IMR-90 (cell line): ENCODE data around the gene KAT6B. TPM values are rescaled to one million over a fixed set of nuclear protein-coding genes. Genes with fewer than 3 reads are reported as not detected.

Experiments used
- ATAC-seq: fragments of 200-7000 bp; cut with Tn5 transposase; 2 replicates; pipeline ENCODE4 v1.9.1; 2020; ENCODE audit warnings: low read depth, mild to moderate bottlenecking, moderate library complexity
- BruUV-seq: library from RNA; stranded (reverse); fragments of 400-500 nt; replicated peaks from 2 replicates; lab custom pipeline; 2021; lab: Mats Ljungman, UMichigan
- CTCF ChIA-PET: fragments of 300-600 bp; formaldehyde crosslinking; extraction: SDS; loops from one replicate; lab custom pipeline; 2021; ENCODE audit warnings: antibody characterized with exemption; lab: Yijun Ruan, JAX
- POLR2A ChIA-PET: fragments of 300-600 bp; sonication (Branson Sonifier 250); formaldehyde crosslinking; loops from one replicate; lab custom pipeline; 2022; ENCODE audit warnings: antibody characterized with exemption; ENCODE audit not compliant: unreplicated experiment; lab: Charles Lee
- DNase-seq: peaks from one replicate; pipeline ENCODE4 v3.0.0; 2013
- H2AFZ ChIP-seq: replicated peaks from 2 replicates; pipeline ENCODE3; 2013; ENCODE audit warnings: low read length, mild to moderate bottlenecking; ENCODE audit not compliant: poor library complexity
- H2AK5ac ChIP-seq: 2 replicates; pipeline ENCODE4 v1.6.1; 2013; ENCODE audit warnings: low read depth, low read length, inconsistent platforms
- H2AK9ac ChIP-seq: replicated peaks from 2 replicates; pipeline ENCODE3; 2013; ENCODE audit warnings: mild to moderate bottlenecking, low read depth, low read length, moderate library complexity; ENCODE audit not compliant: poor library complexity
- H2BK120ac ChIP-seq: 2 replicates; pipeline ENCODE4 v1.6.1; 2013; ENCODE audit warnings: low read depth, low read length, inconsistent platforms
- H2BK15ac ChIP-seq: 3 replicates; pipeline ENCODE4 v1.6.1; 2013; ENCODE audit warnings: low read depth, low read length, inconsistent platforms
- H2BK20ac ChIP-seq: 2 replicates; pipeline ENCODE4 v1.6.1; 2013; ENCODE audit warnings: low read depth, mild to moderate bottlenecking, inconsistent platforms, low read length, moderate library complexity
- H2BK5ac ChIP-seq: 2 replicates; pipeline ENCODE4 v1.6.1; 2013; ENCODE audit warnings: mild to moderate bottlenecking, low read depth, low read length, inconsistent platforms; ENCODE audit not compliant: poor library complexity, severe bottlenecking
- H3K14ac ChIP-seq: replicated peaks from 2 replicates; pipeline ENCODE4 v1.6.1; 2013; ENCODE audit warnings: low read depth, low read length, inconsistent platforms
- H3K18ac ChIP-seq: 2 replicates; pipeline ENCODE4 v1.6.1; 2013; ENCODE audit warnings: low read depth, low read length, control low read depth
- H3K23ac ChIP-seq: 2 replicates; pipeline ENCODE4 v1.6.1; 2013; ENCODE audit warnings: low read depth, low read length, inconsistent platforms
- H3K27ac ChIP-seq: 2 replicates; pipeline ENCODE4 v1.5.1; 2013; ENCODE audit warnings: mild to moderate bottlenecking, control low read depth, low read length; ENCODE audit not compliant: insufficient read depth
- H3K27me3 ChIP-seq: 2 replicates; pipeline ENCODE4 v1.6.1; 2013; ENCODE audit warnings: low read length; ENCODE audit not compliant: control insufficient read depth, insufficient read depth
- H3K36me3 ChIP-seq: 2 replicates; pipeline ENCODE4 v1.6.1; 2013; ENCODE audit warnings: low read length, mixed read lengths; ENCODE audit not compliant: control insufficient read depth, insufficient read depth
- H3K4ac ChIP-seq: 2 replicates; pipeline ENCODE4 v1.6.1; 2013; ENCODE audit warnings: low read depth, low read length, inconsistent platforms
- H3K4me1 ChIP-seq: 2 replicates; pipeline ENCODE4 v1.6.1; 2013; ENCODE audit warnings: low read length, mixed read lengths; ENCODE audit not compliant: control insufficient read depth, insufficient read depth
- H3K4me2 ChIP-seq: 2 replicates; pipeline ENCODE4 v1.6.1; 2013; ENCODE audit warnings: low read depth, mild to moderate bottlenecking, control low read depth, low read length, moderate library complexity
- H3K4me3 ChIP-seq: 2 replicates; pipeline ENCODE4 v1.5.1; 2013; ENCODE audit warnings: low read depth, mild to moderate bottlenecking, control low read depth, low read length, moderate library complexity; ENCODE audit not compliant: insufficient read depth
- H3K56ac ChIP-seq: 2 replicates; pipeline ENCODE4 v1.6.1; 2013; ENCODE audit warnings: low read length, inconsistent platforms; ENCODE audit not compliant: insufficient read depth; ENCODE audit errors: extremely low read depth
- H3K79me1 ChIP-seq, 2 experiments: 2 replicates each; pipeline ENCODE4 v1.6.1; 2013; ENCODE audit warnings: low read length in 2 of 2, inconsistent platforms in 1 of 2, low read depth in 1 of 2
- H3K9ac ChIP-seq: 2 replicates; pipeline ENCODE4 v1.6.1; 2013; ENCODE audit warnings: low read depth, low read length, control low read depth
- H3K9me1 ChIP-seq: 2 replicates; pipeline ENCODE4 v1.6.1; 2013; ENCODE audit warnings: low read length, inconsistent platforms; ENCODE audit not compliant: insufficient read depth
- H3K9me3 ChIP-seq: 2 replicates; pipeline ENCODE4 v1.6.1; 2013; ENCODE audit warnings: low read length; ENCODE audit not compliant: control insufficient read depth, insufficient read depth
- H4K20me1 ChIP-seq: 2 replicates; pipeline ENCODE4 v1.6.1; 2013; ENCODE audit warnings: low read length, inconsistent platforms; ENCODE audit not compliant: insufficient read depth
- H4K5ac ChIP-seq: 2 replicates; pipeline ENCODE4 v1.6.1; 2013; ENCODE audit warnings: mild to moderate bottlenecking, low read depth, low read length, control low read depth
- H4K8ac ChIP-seq, 2 experiments: 2 replicates each; pipeline ENCODE4 v1.6.1; 2013; ENCODE audit warnings: low read depth in 2 of 2, low read length in 2 of 2, control low read depth in 1 of 2, inconsistent platforms in 1 of 2
- H4K91ac ChIP-seq: 2 replicates; pipeline ENCODE4 v1.6.1; 2013; ENCODE audit warnings: low read depth, low read length, inconsistent platforms; ENCODE audit not compliant: insufficient read depth
- BHLHE40 ChIP-seq: fragments of 150-350 bp; IDR thresholded peaks from 2 replicates; pipeline ENCODE4 v1.6.1; 2016; ENCODE audit warnings: mild to moderate bottlenecking, low read depth, low read length
- CEBPB ChIP-seq: IDR thresholded peaks from 2 replicates; pipeline ENCODE4 v1.6.1; 2012; ENCODE audit warnings: low read depth, low read length, improper control_type of control experiment
- CHD1 ChIP-seq: IDR thresholded peaks from 2 replicates; pipeline ENCODE4 v1.6.1; 2012; ENCODE audit warnings: low read depth, low read length, improper control_type of control experiment
- FOS ChIP-seq: fragments of 150-350 bp; IDR thresholded peaks from 2 replicates; pipeline ENCODE4 v1.6.1; 2016; ENCODE audit warnings: low read depth, low read length
- MAFK ChIP-seq: IDR thresholded peaks from 2 replicates; pipeline ENCODE4 v1.6.1; 2012; ENCODE audit warnings: low read depth, low read length, improper control_type of control experiment
- MAZ ChIP-seq: IDR thresholded peaks from 2 replicates; pipeline ENCODE4 v1.6.1; 2012; ENCODE audit warnings: low read depth, mild to moderate bottlenecking, low read length, improper control_type of control experiment, moderate library complexity, borderline replicate concordance
- MXI1 ChIP-seq: IDR thresholded peaks from 2 replicates; pipeline ENCODE4 v1.6.1; 2012; ENCODE audit warnings: low read depth, mild to moderate bottlenecking, low read length, moderate library complexity, borderline replicate concordance
- NFE2L2 ChIP-seq: fragments of 150-350 bp; IDR thresholded peaks from 2 replicates; pipeline ENCODE4 v1.6.1; 2016; ENCODE audit warnings: low read depth, mild to moderate bottlenecking, low read length
- POLR2A ChIP-seq: IDR thresholded peaks from 2 replicates; pipeline ENCODE4 v1.6.1; 2012; ENCODE audit warnings: mild to moderate bottlenecking, low read depth, low read length
- RAD21 ChIP-seq: IDR thresholded peaks from 2 replicates; pipeline ENCODE4 v1.6.1; 2012; ENCODE audit warnings: low read length, improper control_type of control experiment
- RCOR1 ChIP-seq: IDR thresholded peaks from 2 replicates; pipeline ENCODE4 v1.6.1; 2012; ENCODE audit warnings: mild to moderate bottlenecking, low read length, improper control_type of control experiment; ENCODE audit not compliant: insufficient replicate concordance
- SMC3 ChIP-seq: fragments of 150-350 bp; IDR thresholded peaks from 2 replicates; pipeline ENCODE4 v1.6.1; 2016; ENCODE audit warnings: low read depth, mild to moderate bottlenecking, antibody characterized with exemption, low read length, moderate library complexity
- WGBS, 2 experiments: methylation state at CpG; one replicate each; pipeline versions ENCODE4 v1.1.5 to v1.1.7; 2013; ENCODE audit warnings: missing lambda C conversion rate in 2 of 2; ENCODE audit not compliant: insufficient read length in 1 of 2; ENCODE audit errors: extremely low coverage in 2 of 2; 5-methylcytosine and 5-hydroxymethylcytosine counted together
- dilution Hi-C: fragments of 300-500 bp; cut with HindIII; formaldehyde crosslinking; loops from one replicate; pipeline ENCODE4 v1.14.3; 2018; ENCODE audit warnings: low sequenced_read_pairs; ENCODE audit not compliant: unreplicated experiment
- in situ Hi-C: fragments of 300-500 bp; cut with MboI; formaldehyde crosslinking; loops from 3 replicates; pipeline ENCODE4 v1.14.3; 2019; ENCODE audit warnings: low sequenced_read_pairs, inconsistent platforms, mixed read lengths
- intact Hi-C: fragments of 100-400 bp; cut with micrococcal nuclease; formaldehyde crosslinking; loops from 2 replicates; pipeline ENCODE4 v1.10.0; 2022
- polyA plus RNA-seq, 3 experiments: library from polyadenylated mRNA; depleted of rRNA; stranded (reverse); fragments of >200 nt; gene quantifications; 2 replicates each; pipeline ENCODE4 v1.2.3, GENCODE V29; 2012; ENCODE audit warnings: low replicate concordance in 1 of 3
- total RNA-seq: library from RNA; depleted of rRNA; stranded (reverse); fragments of >200 nt; gene quantifications from 2 replicates; pipeline ENCODE4 v1.2.3, GENCODE V29; 2012
- TF ChIP-seq, protein P1 (sequence below): fragments of 150-350 bp; IDR thresholded peaks from 2 replicates; pipeline ENCODE4 v1.6.1; 2017; ENCODE audit warnings: mild to moderate bottlenecking, antibody characterized with exemption, low read length, low read depth
- TF ChIP-seq, protein P2 (sequence below): conservative IDR thresholded peaks from 2 replicates; pipeline ENCODE4 v1.5.1; 2012; ENCODE audit warnings: mild to moderate bottlenecking, low read depth, low read length, improper control_type of control experiment
- TF ChIP-seq, protein P3 (sequence below): fragments of 150-350 bp; IDR thresholded peaks from 2 replicates; pipeline ENCODE4 v1.6.1; 2016; ENCODE audit warnings: low read depth, mild to moderate bottlenecking, low read length, moderate library complexity, borderline replicate concordance

The KAT6B gene
- total and polyA plus RNA-seq, 2 of the 4 experiments (the other 2 are of a cell fraction), result 8.8 to 28.1 TPM

DNA sequence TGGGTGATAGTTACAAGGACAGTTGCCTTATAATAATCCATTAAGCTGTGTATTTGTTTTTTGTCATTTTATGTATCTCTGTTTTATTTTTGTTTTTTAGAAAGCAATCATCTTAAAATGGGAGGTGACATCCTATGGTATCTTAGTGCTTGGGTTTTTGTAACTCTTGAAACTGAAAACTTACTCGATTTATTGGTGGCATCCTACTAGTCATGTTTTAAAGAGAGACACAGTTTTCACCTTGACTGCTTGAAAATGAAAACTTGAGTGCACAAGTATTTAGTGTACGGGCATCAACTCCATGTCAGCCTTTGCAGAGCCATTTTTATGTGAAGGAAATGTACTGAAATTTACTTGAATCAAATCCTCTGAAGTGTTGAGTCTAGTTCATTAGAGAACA, 181.2 kb downstream of the KAT6B start:
- TF ChIP-seq BHLHE40, result no peak
- TF ChIP-seq MAZ, result no peak
- no peak for TF ChIP-seq SMC3
- no peak for TF ChIP-seq FOS
- no peak for TF ChIP-seq MAFK
- no peak for TF ChIP-seq RCOR1
- no peak for TF ChIP-seq RAD21
- no peak for TF ChIP-seq CHD1
- TF ChIP-seq, protein P1, sequence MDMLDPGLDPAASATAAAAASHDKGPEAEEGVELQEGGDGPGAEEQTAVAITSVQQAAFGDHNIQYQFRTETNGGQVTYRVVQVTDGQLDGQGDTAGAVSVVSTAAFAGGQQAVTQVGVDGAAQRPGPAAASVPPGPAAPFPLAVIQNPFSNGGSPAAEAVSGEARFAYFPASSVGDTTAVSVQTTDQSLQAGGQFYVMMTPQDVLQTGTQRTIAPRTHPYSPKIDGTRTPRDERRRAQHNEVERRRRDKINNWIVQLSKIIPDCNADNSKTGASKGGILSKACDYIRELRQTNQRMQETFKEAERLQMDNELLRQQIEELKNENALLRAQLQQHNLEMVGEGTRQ, result no peak
- TF ChIP-seq, protein P2, sequence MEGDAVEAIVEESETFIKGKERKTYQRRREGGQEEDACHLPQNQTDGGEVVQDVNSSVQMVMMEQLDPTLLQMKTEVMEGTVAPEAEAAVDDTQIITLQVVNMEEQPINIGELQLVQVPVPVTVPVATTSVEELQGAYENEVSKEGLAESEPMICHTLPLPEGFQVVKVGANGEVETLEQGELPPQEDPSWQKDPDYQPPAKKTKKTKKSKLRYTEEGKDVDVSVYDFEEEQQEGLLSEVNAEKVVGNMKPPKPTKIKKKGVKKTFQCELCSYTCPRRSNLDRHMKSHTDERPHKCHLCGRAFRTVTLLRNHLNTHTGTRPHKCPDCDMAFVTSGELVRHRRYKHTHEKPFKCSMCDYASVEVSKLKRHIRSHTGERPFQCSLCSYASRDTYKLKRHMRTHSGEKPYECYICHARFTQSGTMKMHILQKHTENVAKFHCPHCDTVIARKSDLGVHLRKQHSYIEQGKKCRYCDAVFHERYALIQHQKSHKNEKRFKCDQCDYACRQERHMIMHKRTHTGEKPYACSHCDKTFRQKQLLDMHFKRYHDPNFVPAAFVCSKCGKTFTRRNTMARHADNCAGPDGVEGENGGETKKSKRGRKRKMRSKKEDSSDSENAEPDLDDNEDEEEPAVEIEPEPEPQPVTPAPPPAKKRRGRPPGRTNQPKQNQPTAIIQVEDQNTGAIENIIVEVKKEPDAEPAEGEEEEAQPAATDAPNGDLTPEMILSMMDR, result no peak
- TF ChIP-seq NFE2L2, result no peak
- TF ChIP-seq, protein P3, sequence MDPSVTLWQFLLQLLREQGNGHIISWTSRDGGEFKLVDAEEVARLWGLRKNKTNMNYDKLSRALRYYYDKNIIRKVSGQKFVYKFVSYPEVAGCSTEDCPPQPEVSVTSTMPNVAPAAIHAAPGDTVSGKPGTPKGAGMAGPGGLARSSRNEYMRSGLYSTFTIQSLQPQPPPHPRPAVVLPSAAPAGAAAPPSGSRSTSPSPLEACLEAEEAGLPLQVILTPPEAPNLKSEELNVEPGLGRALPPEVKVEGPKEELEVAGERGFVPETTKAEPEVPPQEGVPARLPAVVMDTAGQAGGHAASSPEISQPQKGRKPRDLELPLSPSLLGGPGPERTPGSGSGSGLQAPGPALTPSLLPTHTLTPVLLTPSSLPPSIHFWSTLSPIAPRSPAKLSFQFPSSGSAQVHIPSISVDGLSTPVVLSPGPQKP, result no peak
- no peak for TF ChIP-seq MXI1
- no peak for TF ChIP-seq CEBPB
- no peak for TF ChIP-seq POLR2A
- H2AK9ac ChIP-seq, result no peak overlapping the region
- no peak overlapping the region for H4K5ac ChIP-seq
- no peak overlapping the region for H3K27ac ChIP-seq
- H3K14ac ChIP-seq, result no peak overlapping the region
- peaks cover 3% of the 10 kb centered on the region; the same call in 1 of the 2 replicates for H3K9me1 ChIP-seq
- dilution Hi-C loops, result no loop called here
- CTCF ChIA-PET, result no interaction called here
- H3K4me2 ChIP-seq, result no peak overlapping the region
- in situ Hi-C loops, result no loop called here
- POLR2A ChIA-PET, result no interaction called here
- H2AFZ ChIP-seq, result no peak overlapping the region
- H3K79me1 ChIP-seq, result peaks cover 0 to 20% of the 10 kb centered on the region in 2 experiments
- no peak overlapping the region for H2AK5ac ChIP-seq
- peaks cover 2% of the 10 kb centered on the region; the same call in 1 of the 2 replicates for H3K4me1 ChIP-seq
- H3K36me3 ChIP-seq, result peaks cover 13% of the 10 kb centered on the region; the same call in 1 of the 2 replicates
- H3K23ac ChIP-seq, result no peak overlapping the region
- WGBS, 2 experiments, result no CpG with 5 or more reads among the region's 2 CpGs
- no peak overlapping the region for H3K4ac ChIP-seq
- no peak overlapping the region for H3K56ac ChIP-seq
- DNase-seq (no peak), ATAC-seq (no peak)
- H2BK5ac ChIP-seq, result no peak overlapping the region
- H4K8ac ChIP-seq, result no peak overlapping the region
- H2BK15ac ChIP-seq, result no peak overlapping the region
- intact Hi-C loops, result no loop called here
- H3K9ac ChIP-seq, result no peak overlapping the region
- no peak overlapping the region for H2BK20ac ChIP-seq
- no peaks in the 10 kb centered on the region for H3K27me3 ChIP-seq
- H3K18ac ChIP-seq, result no peak overlapping the region
- no peak overlapping the region for H3K4me3 ChIP-seq
- BruUV-seq, result no TSS peak
- no peak overlapping the region for H2BK120ac ChIP-seq
- H3K9me3 ChIP-seq, result no peaks in the 10 kb centered on the region
- H4K20me1 ChIP-seq, result no peaks in the 10 kb centered on the region
- H4K91ac ChIP-seq, result no peak overlapping the region
